Pons (tissue), 1 donor: Measurements from ENCODE around the gene OR52B2.

ENCODE experiments used
- DNase-seq: peaks from one replicate; pipeline ENCODE4 v3.0.0-alpha.2; 2016; ENCODE audit warnings: low spot score

OR52B2 gene

GRCh38 chr11:6170226-6170625 is at the start of gene OR52B2:
OR52B2 (minus strand) TSS chr11:6170326; CDS start chr11:6170326, 0 bp downstream.
- no peak for DNase-seq

GRCh38 chr11:6219359-6219758 is 49.2 kb upstream of the OR52B2 start:
- no peak for DNase-seq

DNA sequence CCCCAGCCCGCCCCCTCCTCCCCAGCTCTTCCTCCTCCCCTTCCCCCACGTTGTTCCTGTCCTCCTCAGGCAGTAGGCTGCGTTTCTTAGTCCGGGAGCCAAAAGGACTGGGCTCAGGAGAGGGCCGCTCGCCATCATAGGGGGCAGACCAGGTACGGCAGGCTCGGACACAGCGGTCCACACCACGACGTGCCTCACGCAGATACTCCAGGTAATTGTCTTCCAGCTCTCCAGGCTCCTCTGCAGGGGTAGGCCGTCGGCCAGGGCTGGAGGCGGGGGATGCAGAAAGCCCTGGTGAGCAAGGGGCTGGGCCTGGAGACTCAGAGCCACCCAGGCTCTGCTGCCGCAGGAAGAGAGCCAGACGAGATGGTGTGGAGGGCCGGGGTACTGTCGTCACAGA is 47.6 kb upstream of the OR52B2 start:
- DNase-seq = no peak

DNA sequence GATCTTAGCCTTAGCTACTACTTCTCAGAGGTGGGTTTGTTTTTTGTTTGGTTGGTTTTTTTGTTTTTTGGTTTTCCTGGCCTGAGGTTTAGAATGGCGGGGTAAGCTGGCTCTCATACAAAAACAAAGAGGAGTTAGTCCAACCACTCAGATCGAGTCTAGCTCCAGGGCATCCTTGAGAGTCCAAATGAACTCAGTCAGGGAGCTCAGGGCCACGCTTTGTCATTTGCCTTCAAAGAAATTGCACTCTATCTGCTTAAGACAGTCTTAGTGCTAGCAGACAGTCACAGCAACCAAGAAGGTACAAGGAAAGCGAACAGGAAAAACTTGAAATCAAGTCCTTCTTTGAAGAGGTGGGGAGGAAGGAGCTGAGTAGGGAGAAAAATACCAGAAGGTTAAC is 46.4 kb upstream of the OR52B2 start:
- DNase-seq = no peak

- no peak for DNase-seq
Observed at GRCh38 chr11:6214530-6214929, 44.4 kb upstream of the OR52B2 start.

DNA sequence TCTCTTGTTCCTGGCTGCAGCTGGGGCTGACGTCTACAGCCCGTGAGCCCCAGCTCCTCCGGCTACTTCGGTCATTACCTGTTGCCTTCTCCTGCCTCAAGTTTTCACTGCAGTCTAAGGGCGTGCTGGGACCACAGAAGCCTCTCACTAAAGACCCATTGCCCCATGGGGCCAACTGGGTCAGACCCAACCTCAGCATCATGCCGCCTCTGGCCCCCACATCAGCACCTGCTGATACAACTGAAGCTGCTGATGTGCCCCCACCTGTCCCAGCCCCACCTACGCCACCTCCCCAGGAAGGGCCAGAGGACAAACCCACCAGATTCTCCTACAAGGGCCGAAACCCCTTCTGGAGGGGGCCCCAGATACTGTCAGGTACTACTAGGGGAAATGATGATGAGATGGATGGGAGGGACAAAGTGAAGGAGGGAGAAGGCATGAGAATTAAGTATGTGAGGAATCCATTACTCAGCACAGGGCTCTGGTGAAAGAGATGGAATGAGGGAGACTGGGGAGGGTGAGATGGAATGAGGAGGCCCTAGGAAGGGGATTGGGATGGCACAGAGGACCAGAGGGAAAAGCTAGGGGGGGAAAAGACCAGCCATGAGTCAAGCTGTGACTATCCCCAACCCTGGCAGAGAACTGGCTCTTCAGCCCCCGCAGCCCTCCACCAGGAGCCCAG is 40.3 kb upstream of the OR52B2 start:
- DNase-seq = no peak

DNA sequence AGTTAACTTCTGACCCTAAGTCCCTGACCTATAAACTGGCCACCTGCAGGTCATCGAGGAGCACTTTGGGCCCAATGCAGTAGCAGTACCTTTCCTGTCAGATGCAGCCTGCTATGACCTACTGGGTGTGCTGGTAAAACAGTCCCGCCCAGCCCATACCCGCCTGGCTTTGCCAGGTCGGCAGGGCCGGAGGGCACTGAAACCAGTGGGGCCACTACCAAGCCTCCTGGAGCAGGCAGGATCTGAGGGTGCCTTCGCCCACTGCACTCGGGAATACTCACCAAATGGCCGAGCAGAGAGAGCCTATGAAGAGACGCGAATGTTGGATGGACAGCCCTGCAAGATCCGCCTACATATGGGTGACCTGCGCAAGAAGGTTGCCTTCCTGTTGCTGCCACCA is 39.7 kb upstream of the OR52B2 start:
- DNase-seq = no peak

DNA sequence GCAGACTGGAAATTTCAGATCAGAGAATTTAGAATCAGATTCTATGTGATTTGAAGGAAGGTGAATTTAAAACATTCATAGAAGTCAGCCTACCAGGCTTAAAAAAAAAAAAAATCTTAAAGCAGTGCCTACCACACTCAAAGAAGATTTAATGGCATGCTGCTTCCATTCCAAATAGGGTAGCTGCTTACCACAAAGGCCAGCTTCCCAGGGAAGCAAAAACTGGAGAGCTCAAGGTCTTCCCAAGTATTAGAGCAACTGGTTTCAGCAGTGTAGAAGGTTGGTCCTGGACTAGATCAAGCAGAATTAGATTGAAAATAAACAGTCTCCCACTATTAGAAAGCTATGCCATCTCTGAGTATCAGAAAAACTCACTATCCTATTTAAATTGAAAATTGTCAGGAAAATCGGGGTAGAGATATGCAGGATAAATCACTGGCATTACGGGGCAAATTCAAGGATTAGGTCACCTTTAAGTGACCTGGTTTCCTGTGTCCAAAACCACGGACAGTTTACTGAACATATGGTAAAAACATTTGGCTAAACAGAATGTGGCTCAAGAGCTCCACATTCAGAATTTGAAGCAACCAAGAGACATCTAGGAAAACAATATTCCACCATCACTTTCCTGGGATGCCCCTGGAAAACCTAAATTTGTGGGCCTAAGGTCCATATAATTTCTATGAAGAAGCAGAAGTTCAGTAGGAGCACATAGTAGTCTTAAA is 36.5 kb upstream of the OR52B2 start:
- no peak for DNase-seq

- no peak for DNase-seq
Observed at GRCh38 chr11:6205366-6205765, 35.2 kb upstream of the OR52B2 start, which contains the start of gene C11orf42. C11orf42 (plus strand) TSS chr11:6205557; CDS start chr11:6205616, 59 bp downstream.

DNA sequence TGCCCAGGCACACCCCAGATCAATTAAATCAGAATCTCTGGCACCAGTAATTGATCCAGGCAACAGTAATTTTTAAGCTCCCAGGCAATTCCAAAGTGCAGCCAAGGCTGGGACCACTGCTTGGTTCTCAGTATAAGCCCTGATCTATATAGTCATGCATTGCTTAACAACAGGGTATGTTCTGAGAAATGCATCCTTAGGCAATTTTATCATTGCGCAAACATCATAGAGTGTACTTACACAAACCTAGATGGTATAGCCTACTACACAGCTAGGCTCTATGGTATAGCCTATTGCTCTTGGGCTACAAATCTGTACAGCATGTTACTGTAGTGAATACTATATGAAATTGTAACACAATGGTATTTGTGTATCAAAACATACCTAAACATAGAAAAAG is 34.6 kb upstream of the OR52B2 start:
- DNase-seq = no peak

DNA sequence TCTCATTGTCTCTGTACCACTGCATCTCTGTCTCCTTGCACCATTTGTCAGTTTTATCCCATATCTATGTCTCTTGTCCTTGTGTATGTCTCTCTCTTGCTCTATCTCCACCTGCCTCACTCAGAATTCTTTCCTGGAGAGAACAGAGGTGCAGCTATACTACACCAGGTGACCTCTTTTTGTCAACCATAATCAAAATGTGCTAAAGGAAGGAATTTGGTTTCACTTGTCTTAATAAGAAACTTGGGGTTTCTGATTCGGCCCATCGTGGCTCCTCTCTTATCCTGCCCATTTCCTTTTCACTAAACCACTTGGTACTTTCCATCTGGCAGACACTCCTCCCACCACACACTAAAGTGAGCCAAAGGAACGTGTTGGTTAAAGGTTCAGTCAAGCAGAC is 33.2 kb upstream of the OR52B2 start:
- no peak for DNase-seq

- DNase-seq = no peak
Observed at GRCh38 chr11:6202041-6202440, 31.9 kb upstream of the OR52B2 start.

- DNase-seq = no peak
Observed at GRCh38 chr11:6201481-6201880, 31.4 kb upstream of the OR52B2 start.

- peak; percentile 56 for DNase-seq
Observed at GRCh38 chr11:6200975-6201374, 30.8 kb upstream of the OR52B2 start.

DNA sequence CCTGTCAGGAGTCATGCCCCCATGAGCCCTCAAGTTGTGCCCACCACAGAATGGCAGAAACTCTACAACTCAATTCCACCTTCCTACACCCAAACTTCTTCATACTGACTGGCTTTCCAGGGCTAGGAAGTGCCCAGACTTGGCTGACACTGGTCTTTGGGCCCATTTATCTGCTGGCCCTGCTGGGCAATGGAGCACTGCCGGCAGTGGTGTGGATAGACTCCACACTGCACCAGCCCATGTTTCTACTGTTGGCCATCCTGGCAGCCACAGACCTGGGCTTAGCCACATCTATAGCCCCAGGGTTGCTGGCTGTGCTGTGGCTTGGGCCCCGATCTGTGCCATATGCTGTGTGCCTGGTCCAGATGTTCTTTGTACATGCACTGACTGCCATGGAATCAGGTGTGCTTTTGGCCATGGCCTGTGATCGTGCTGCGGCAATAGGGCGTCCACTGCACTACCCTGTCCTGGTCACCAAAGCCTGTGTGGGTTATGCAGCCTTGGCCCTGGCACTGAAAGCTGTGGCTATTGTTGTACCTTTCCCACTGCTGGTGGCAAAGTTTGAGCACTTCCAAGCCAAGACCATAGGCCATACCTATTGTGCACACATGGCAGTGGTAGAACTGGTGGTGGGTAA is 29.2 kb upstream of the OR52B2 start, which contains the start of gene OR52W1:
OR52W1 (plus strand) TSS at position 51 of the 637 bp plus-strand sequence; CDS start at position 51, 0 bp downstream.
- DNase-seq = no peak

DNA sequence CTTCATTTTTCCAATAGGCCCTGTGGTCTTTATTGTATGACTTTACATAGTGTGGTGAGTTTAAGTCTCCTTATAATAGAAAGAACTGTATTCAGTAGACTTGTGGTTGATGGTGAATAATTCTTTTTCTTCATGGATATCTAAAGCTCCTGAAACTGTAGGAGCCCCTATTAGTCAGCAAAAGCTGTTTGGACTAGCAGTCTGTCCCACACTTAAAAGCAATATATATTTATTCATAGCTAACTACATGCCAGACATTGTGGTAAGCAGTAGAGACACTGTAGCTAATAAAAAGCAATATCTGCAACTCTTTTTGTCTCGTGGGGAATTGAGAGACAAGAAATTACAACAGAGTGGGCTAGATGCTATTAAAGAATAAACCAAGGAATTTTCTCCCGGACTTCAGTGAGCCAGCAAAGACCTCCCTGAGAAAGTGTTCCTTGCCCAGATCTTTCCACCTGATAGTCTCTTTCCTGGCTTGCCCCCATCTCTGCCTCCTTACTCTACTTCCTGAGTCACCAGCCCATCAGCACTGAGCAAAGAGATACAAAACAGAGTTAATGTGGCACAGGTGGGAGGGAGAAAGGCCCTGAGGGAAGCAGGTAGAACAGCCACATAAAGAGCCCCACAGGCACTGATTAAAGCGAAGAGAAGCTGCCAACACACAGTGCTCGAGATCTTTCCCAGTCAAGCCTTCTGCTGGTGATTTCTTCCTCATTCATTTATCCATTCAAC is 27.5 kb upstream of the OR52B2 start:
- DNase-seq = no peak

- no peak for DNase-seq
Observed at GRCh38 chr11:6196396-6196795, 26.3 kb upstream of the OR52B2 start.

DNA sequence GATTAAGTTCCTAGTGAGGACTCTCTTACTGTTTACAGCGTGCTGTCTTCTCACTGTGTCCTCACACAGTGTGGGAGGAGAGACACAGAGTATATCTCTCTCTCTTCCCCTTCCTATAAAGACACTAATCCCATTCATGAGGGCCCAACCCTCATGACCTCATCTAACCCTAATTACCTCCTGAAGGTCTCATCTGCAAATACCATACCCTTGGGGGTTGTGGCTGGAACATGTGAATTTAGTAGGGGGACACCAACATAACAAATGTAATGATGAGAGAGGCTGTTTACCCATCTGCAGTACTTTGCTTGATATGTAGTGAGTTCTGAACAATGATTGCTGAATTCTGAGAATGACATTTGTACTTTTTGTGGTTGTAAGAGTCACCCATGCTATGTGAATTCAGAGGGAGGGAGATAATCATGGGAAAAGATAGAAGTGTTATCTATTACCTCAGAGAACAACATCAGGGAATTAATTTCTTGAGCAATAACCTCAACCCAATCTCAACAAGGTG is 24.0 kb upstream of the OR52B2 start:
- no peak for DNase-seq

DNA sequence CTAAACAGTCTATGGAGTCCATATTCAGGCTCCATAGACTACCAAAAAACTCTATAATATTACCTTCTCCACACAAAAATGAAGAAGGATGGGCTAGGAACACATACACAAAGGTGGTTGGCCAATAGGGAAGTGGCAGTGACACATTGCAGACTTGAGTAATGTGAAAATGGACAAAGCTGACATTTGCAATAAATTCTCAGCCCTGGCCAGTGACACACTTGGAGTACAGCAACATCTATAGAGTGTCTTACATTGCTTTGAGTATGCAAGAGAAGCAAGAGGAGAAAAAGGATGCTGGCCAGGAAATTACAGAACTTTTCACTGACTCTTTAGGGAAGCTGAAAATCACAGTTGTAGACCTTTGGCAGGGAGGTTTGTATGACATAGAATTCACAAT is 21.6 kb upstream of the OR52B2 start:
- no peak for DNase-seq

GRCh38 chr11:6175440-6175839 is 5.3 kb upstream of the OR52B2 start:
- no peak for DNase-seq

GRCh38 chr11:6156628-6157359 is 13.3 kb downstream of the OR52B2 start:
- no peak for DNase-seq
